PC-9 (cell line): ENCODE measurements around the gene ADAMTS10. TPM values are rescaled to one million over a fixed set of nuclear protein-coding genes. Genes with fewer than 3 reads are reported as not detected.

Source experiments
- BruUV-seq: library from RNA; stranded (reverse); fragments of 400-500 nt; replicated peaks from 2 replicates; lab custom pipeline; 2021; lab: Mats Ljungman, UMichigan
- CTCF ChIA-PET: fragments of 300-600 bp; sonication (Branson Sonifier 250); formaldehyde crosslinking; loops from one replicate; lab custom pipeline; 2022; ENCODE audit warnings: antibody characterized with exemption; lab: Charles Lee
- POLR2A ChIA-PET: fragments of 300-600 bp; sonication (Branson Sonifier 250); formaldehyde crosslinking; loops from one replicate; lab custom pipeline; 2022; ENCODE audit warnings: antibody characterized with exemption; ENCODE audit not compliant: unreplicated experiment; lab: Charles Lee
- DNase-seq, 2 experiments: peaks; one replicate each; pipeline versions ENCODE4 v3.0.0 to v3.0.0-alpha.2; 2015 to 2022; ENCODE audit warnings: mixed read lengths in 1 of 2
- H2AFZ ChIP-seq: fragments of 200-600 bp; sonication (generic); 2 replicates; pipeline ENCODE4 v1.8.1; 2017; ENCODE audit warnings: antibody characterized with exemption
- H3F3A ChIP-seq: fragments of 200-600 bp; sonication (generic); 2 replicates; pipeline ENCODE4 v1.8.1; 2017; ENCODE audit warnings: antibody characterized with exemption, mild to moderate bottlenecking, low read depth; ENCODE audit not compliant: insufficient read depth
- H3K27ac ChIP-seq: fragments of 200-600 bp; sonication (generic); 2 replicates; pipeline ENCODE4 v1.6.1; 2016; ENCODE audit warnings: mixed run types
- H3K27me3 ChIP-seq: fragments of 200-600 bp; sonication (generic); 2 replicates; pipeline ENCODE4 v1.6.1; 2016; ENCODE audit warnings: low read depth, mixed run types; ENCODE audit not compliant: insufficient read depth
- H3K36me3 ChIP-seq: fragments of 200-600 bp; sonication (generic); 2 replicates; pipeline ENCODE4 v1.6.1; 2016; ENCODE audit warnings: low read depth, mixed run types
- H3K4me1 ChIP-seq: fragments of 200-600 bp; sonication (generic); replicated peaks from 2 replicates; pipeline ENCODE4 v1.6.1; 2016; ENCODE audit warnings: mixed run types; ENCODE audit not compliant: insufficient read depth
- H3K4me2 ChIP-seq: fragments of 200-600 bp; sonication (generic); 2 replicates; pipeline ENCODE4 v1.6.1; 2017; ENCODE audit warnings: mixed run types
- H3K4me3 ChIP-seq: fragments of 200-600 bp; sonication (generic); 2 replicates; pipeline ENCODE4 v1.6.1; 2016; ENCODE audit warnings: mixed run types
- H3K79me2 ChIP-seq: fragments of 200-600 bp; sonication (generic); 2 replicates; pipeline ENCODE4 v1.6.1; 2017; ENCODE audit warnings: low read depth, mixed run types
- H3K9me2 ChIP-seq: fragments of 200-600 bp; sonication (generic); 2 replicates; pipeline ENCODE4 v1.8.1; 2017; ENCODE audit warnings: mild to moderate bottlenecking; ENCODE audit not compliant: insufficient read depth
- H3K9me3 ChIP-seq: fragments of 200-600 bp; sonication (generic); 2 replicates; pipeline ENCODE4 v1.8.1; 2016; ENCODE audit warnings: low read depth; ENCODE audit not compliant: insufficient read depth
- H4K20me1 ChIP-seq: fragments of 200-600 bp; sonication (generic); 2 replicates; pipeline ENCODE4 v1.8.1; 2017; ENCODE audit not compliant: insufficient read depth
- EZH2 ChIP-seq: fragments of 200-600 bp; sonication (generic); IDR thresholded peaks from 2 replicates; pipeline ENCODE4 v1.8.0; 2017; ENCODE audit warnings: antibody characterized with exemption, low read depth
- intact Hi-C: fragments of 100-400 bp; cut with micrococcal nuclease; formaldehyde crosslinking; loops from one replicate; pipeline ENCODE4 v1.10.0; 2022; ENCODE audit not compliant: unreplicated experiment
- total RNA-seq: library from RNA; stranded (reverse); gene quantifications from 2 replicates; pipeline ENCODE4 v1.2.3, GENCODE V29; 2021
- TF ChIP-seq, protein P1 (sequence below): fragments of 200-600 bp; sonication (generic); conservative IDR thresholded peaks from 2 replicates; pipeline ENCODE4 v1.6.1; 2017; ENCODE audit warnings: mixed run types, antibody characterized with exemption, mild to moderate bottlenecking, moderate library complexity

ADAMTS10 gene
- total RNA-seq, 1 experiment from 2014 or later: not detected

DNA sequence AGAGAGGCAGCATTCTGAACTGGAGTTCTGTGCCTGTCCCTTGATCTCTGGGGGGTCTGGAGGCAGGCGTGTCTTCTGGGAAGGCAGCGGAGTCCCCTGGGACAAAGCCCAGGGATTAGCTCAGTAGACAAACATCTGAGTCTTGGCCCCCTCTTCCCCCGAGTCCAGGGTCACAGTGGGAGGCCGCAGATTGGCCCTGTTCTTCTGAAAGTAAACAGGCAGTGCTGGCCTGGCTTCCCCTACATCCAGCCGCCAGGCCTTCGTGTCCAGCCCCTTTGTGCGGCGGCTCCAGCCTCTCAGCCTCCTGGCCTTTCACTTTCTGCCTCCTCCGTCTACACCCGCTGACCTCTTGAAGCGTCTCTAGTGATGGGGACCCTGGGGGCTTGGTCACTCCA is 20.9 kb upstream of the ADAMTS10 start:
- TF ChIP-seq, protein P1, sequence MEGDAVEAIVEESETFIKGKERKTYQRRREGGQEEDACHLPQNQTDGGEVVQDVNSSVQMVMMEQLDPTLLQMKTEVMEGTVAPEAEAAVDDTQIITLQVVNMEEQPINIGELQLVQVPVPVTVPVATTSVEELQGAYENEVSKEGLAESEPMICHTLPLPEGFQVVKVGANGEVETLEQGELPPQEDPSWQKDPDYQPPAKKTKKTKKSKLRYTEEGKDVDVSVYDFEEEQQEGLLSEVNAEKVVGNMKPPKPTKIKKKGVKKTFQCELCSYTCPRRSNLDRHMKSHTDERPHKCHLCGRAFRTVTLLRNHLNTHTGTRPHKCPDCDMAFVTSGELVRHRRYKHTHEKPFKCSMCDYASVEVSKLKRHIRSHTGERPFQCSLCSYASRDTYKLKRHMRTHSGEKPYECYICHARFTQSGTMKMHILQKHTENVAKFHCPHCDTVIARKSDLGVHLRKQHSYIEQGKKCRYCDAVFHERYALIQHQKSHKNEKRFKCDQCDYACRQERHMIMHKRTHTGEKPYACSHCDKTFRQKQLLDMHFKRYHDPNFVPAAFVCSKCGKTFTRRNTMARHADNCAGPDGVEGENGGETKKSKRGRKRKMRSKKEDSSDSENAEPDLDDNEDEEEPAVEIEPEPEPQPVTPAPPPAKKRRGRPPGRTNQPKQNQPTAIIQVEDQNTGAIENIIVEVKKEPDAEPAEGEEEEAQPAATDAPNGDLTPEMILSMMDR: no peak
- Histone ChIP-seq H2AFZ (no peak overlapping the region), H3K9me2 (no peaks in the 10 kb centered on the region), H3K27ac (no peak overlapping the region), H3K4me1 (no peaks in the 10 kb centered on the region), H3K79me2 (no peaks in the 10 kb centered on the region), H3K4me2 (no peak overlapping the region), H4K20me1 (no peaks in the 10 kb centered on the region), H3K9me3 (no peaks in the 10 kb centered on the region), H3K36me3 (no peaks in the 10 kb centered on the region), H3F3A (0 out of 2 replicates have a peak, but pooled peaks cover 7% of the 10 kb centered on the region), H3K27me3 (peaks cover 10% of the 10 kb centered on the region; the same call in 1 of the 2 replicates), H3K4me3 (no peak overlapping the region)
- intact Hi-C loops: no loop called here
- DNase-seq: no peak
- POLR2A ChIA-PET: no interaction called here
- CTCF ChIA-PET: interaction anchor here (0.5 kb wide), 2 partner anchors 28 to 48 kb away, joined by 4 to 5 read pairs; no protein-coding TSS in a partner anchor
- no TSS peak for BruUV-seq

DNA sequence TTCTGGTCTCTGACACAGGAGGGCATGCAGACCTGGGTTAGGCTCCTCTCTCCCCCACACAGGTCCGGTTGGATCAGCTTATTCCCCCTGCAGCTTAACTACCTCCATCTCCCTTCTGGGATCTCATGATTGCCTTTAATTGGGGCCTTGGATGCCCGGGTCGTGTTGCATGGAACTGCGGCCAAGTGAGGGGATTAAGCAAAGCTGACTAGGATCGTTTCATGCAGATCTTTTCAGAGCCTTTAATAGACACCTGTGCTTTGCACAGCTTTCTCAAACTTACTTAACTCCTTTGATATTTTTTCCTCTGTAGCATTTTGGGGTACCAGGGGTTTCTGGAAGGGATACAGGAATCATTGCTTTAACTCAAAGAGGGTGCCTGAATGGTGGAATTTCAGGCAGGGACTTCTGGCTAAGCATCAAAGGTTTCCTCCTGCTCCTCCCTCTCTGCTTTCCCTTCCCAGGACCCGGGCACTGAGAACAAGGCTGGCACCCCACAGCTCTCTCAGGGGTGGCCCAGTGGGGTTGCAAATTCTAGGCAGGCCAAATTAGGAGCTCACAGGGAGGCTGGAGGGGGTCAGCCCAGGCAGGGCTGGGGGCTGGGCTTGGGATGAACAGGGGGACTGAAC is 20.4 kb upstream of the ADAMTS10 start:
- H4K20me1 ChIP-seq: no peaks in the 10 kb centered on the region
- H3K4me3 ChIP-seq: no peak overlapping the region
- intact Hi-C loops: no loop called here
- BruUV-seq: no TSS peak
- no peaks in the 10 kb centered on the region for H3K9me3 ChIP-seq
- no peak overlapping the region for H2AFZ ChIP-seq
- CTCF ChIA-PET: interaction anchor here (0.5 kb wide), 2 partner anchors 27 to 47 kb away, joined by 4 to 5 read pairs; no protein-coding TSS in a partner anchor
- TF ChIP-seq EZH2: no peak
- TF ChIP-seq, protein P1: no peak
- no peak overlapping the region for H3K4me2 ChIP-seq
- peaks cover 10% of the 10 kb centered on the region; the same call in 1 of the 2 replicates for H3K27me3 ChIP-seq
- H3F3A ChIP-seq: 0 out of 2 replicates have a peak, but pooled peaks cover 6% of the 10 kb centered on the region
- H3K27ac ChIP-seq: no peak overlapping the region
- POLR2A ChIA-PET: no interaction called here
- H3K4me1 ChIP-seq: no peaks in the 10 kb centered on the region
- DNase-seq: no peak
- H3K9me2 ChIP-seq: no peaks in the 10 kb centered on the region
- no peaks in the 10 kb centered on the region for H3K36me3 ChIP-seq
- no peaks in the 10 kb centered on the region for H3K79me2 ChIP-seq

DNA sequence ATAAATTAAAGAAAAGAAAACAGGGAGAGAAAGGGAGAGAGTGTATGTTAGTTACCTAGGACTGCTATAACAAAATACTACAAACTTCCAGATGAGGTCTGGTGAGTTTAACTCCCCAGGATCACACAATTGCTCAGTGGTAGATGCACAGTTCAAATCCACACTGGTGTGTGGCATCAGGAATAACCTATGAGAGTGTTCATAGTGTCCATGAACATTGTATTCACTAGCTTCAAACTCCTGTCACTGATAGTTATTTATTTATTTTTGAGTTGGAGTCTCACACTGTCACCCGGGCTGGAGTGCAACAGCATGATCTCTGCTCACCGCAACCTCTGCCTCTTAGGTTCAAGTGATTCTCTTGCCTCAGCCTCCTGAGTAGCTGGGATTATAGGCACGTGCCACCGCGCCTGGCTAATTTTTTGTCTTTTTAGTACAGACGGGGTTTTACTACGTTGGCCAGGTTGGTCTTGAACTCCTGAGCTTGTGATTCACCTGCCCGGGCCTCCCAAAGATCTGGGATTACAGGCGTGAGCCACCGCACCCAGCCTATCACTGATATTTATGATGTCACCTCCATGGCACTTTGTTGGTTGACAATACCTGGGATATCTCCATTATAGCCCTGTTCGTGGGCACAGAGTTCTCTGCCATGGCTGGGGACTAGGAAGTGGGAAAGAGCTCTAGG is 19.6 kb upstream of the ADAMTS10 start, which contains the start of gene NFILZ:
NFILZ (plus strand) TSS at position 638 of the 688 bp plus-strand sequence. CDS start 46,133 bp downstream, outside the sequence.
- Histone ChIP-seq H3K27me3 (peaks cover 10% of the 10 kb centered on the region; the same call in 1 of the 2 replicates), H4K20me1 (no peaks in the 10 kb centered on the region), H2AFZ (no peak within 1 kb of the TSS), H3K79me2 (no peaks in the 10 kb centered on the region), H3K4me1 (no peaks in the 10 kb centered on the region), H3K9me3 (no peaks in the 10 kb centered on the region), H3K27ac (no peak within 1 kb of the TSS), H3K9me2 (no peaks in the 10 kb centered on the region), H3F3A (no peaks in the 10 kb centered on the region), H3K4me3 (no peak within 1 kb of the TSS), H3K4me2 (no peak within 1 kb of the TSS), H3K36me3 (no peaks in the 10 kb centered on the region)
- CTCF ChIA-PET: no interaction called here
- intact Hi-C loops: no loop called here
- no peak for DNase-seq
- POLR2A ChIA-PET: no interaction called here
- TF ChIP-seq EZH2: no peak
- TF ChIP-seq, protein P1: no peak
- BruUV-seq: no TSS peak
